ENCODE results near the gene SH3TC1. TPM values are rescaled to one million over a fixed set of nuclear protein-coding genes. Genes with fewer than 3 reads are reported as not detected.

The SH3TC1 gene
- total and polyA plus RNA-seq, 2 of the 8 experiments (the other 6 are each of a cell fraction or from before 2014, with no cell fraction given): 0.15 TPM; not detected in 1

GRCh38 chr4:8221476-8221875 lies 22.4 kb downstream of the SH3TC1 start:
- no peaks in the 10 kb centered on the region for H4K20me1 ChIP-seq (replicated peaks in 1 of 2; ENCODE audit: control insufficient read depth in 1 of 2, insufficient read depth in 2 of 2, low read length in 2 of 2)
- no peak overlapping the region for H3K4ac ChIP-seq (replicated peaks; ENCODE audit: insufficient read length, low read depth, low read length)
- H3K4me1 ChIP-seq (replicated peaks in 1 of 4; ENCODE audit: control insufficient read depth in 3 of 4, insufficient read depth in 4 of 4, low read length in 3 of 4): peaks cover 3 to 16% (median 9%) of the 10 kb centered on the region in 4 experiments
- H3K27ac ChIP-seq (ENCODE audit: low read depth, low read length): no peak overlapping the region
- no peak overlapping the region for H2AFZ ChIP-seq (ENCODE audit: low read length)
- ChIA-PET POLR2A (ENCODE audit: partially characterized antibody) (interaction anchor here (1.4 kb wide), 1 partner anchor 9 kb away, joined by 4 read pairs; no protein-coding TSS in a partner anchor), CTCF (ENCODE audit: partially characterized antibody) (interaction anchor here (0.9 to 1.4 kb wide), 6 partner anchors 9 to 45 kb away, joined by 3 to 7 read pairs (median 3); no protein-coding TSS in a partner anchor)
- H3K56ac ChIP-seq (replicated peaks; ENCODE audit: insufficient read length, low read depth, low read length): no peak overlapping the region
- H2BK12ac ChIP-seq (ENCODE audit: low read depth, low read length): no peak overlapping the region
- H3K79me2 ChIP-seq (ENCODE audit: control insufficient read depth in 1 of 2, insufficient read depth in 2 of 2, low read length in 2 of 2): no peaks in the 10 kb centered on the region
- H2AK5ac ChIP-seq (ENCODE audit: low read depth, low read length): no peak overlapping the region
- H2BK5ac ChIP-seq (ENCODE audit: low read depth, low read length): no peak overlapping the region
- H4K5ac ChIP-seq (ENCODE audit: insufficient read length, low read depth, low read length): no peak overlapping the region
- WGBS, 2 experiments (ENCODE audit: extremely low coverage in 1 of 2, insufficient coverage in 1 of 2, insufficient read length in 1 of 2, insufficient replicate concordance in 2 of 2, low coverage in 1 of 2, low lambda C conversion rate in 2 of 2, missing lambda C conversion rate in 1 of 2): 83% methylated on average over 5 of the region's 5 CpGs; no CpG with 5 or more reads in 1 of the 2 experiments
- H3K4me2 ChIP-seq (ENCODE audit: insufficient read depth in 1 of 2, low read depth in 2 of 2, low read length in 2 of 2): no peak overlapping the region
- no peak for DNase-seq (ENCODE audit: low read depth in 1 of 2, low spot score in 2 of 2)
- H2BK120ac ChIP-seq (replicated peaks; ENCODE audit: low read depth, low read length): no peak overlapping the region
- H3K27me3 ChIP-seq (replicated peaks in 1 of 4; ENCODE audit: control insufficient read depth in 3 of 4, extremely low read depth in 1 of 4, insufficient read depth in 3 of 4, low read length in 3 of 4): no peaks in the 10 kb centered on the region; a peak in 1 of 7 replicates
- no peak for TF ChIP-seq CHD1 (IDR thresholded peaks at IDR 0.05; ENCODE audit: low read depth, low read length)
- TF ChIP-seq SAP30 (IDR thresholded peaks at IDR 0.05; ENCODE audit: insufficient read depth, insufficient replicate concordance, low read length): no peak
- no peak for TF ChIP-seq CBX5 (IDR thresholded peaks at IDR 0.05; ENCODE audit: low read depth, low read length)
- no peak for TF ChIP-seq MAX (IDR thresholded peaks at IDR 0.05)
- TF ChIP-seq CEBPB (IDR thresholded peaks at IDR 0.05; ENCODE audit: low read depth, low read length): no peak
- no peak for TF ChIP-seq RBBP5 (IDR thresholded peaks at IDR 0.05; ENCODE audit: borderline replicate concordance, low read depth, low read length)
- TF ChIP-seq RAD21 (IDR thresholded peaks at IDR 0.05 in 1 of 2, conservative IDR thresholded peaks at IDR 0.05 in 1 of 2; ENCODE audit: low read depth in 2 of 2, low read length in 2 of 2): no peak
- no peak for TF ChIP-seq POLR2AphosphoS5 (IDR thresholded peaks at IDR 0.05; ENCODE audit: low read depth, low read length)
- TF ChIP-seq SIN3A (conservative IDR thresholded peaks at IDR 0.05 in 1 of 2, IDR thresholded peaks at IDR 0.05 in 1 of 2; ENCODE audit: low read depth in 1 of 2, low read length in 2 of 2): no peak
- TF ChIP-seq ASH2L (IDR thresholded peaks at IDR 0.05; ENCODE audit: low read length): no peak
- no peak for TF ChIP-seq HDAC2 (IDR thresholded peaks at IDR 0.05; ENCODE audit: borderline replicate concordance in 1 of 2, low read depth in 2 of 2, low read length in 2 of 2)
- H3K14ac ChIP-seq (ENCODE audit: insufficient read length): no peak overlapping the region
- H3K4me3 ChIP-seq (ENCODE audit: extremely low read depth in 1 of 4, insufficient read depth in 2 of 4, low read depth in 3 of 4, low read length in 4 of 4): no peak overlapping the region
- H3K9ac ChIP-seq (replicated peaks in 1 of 4; ENCODE audit: extremely low read depth in 1 of 4, low read depth in 3 of 4, low read length in 3 of 4): no peak overlapping the region
- H2BK20ac ChIP-seq (ENCODE audit: low read length): no peak overlapping the region
- no peak for FAIRE-seq
- H3K36me3 ChIP-seq (ENCODE audit: control insufficient read depth in 2 of 4, insufficient read depth in 4 of 4, low read length in 3 of 4): no peaks in the 10 kb centered on the region
- no peak overlapping the region for H3K23ac ChIP-seq (ENCODE audit: insufficient read length)
- H2BK15ac ChIP-seq (ENCODE audit: low read length): no peak overlapping the region
- no peaks in the 10 kb centered on the region for H3K23me2 ChIP-seq (ENCODE audit: low read depth, low read length)
- H4K8ac ChIP-seq (ENCODE audit: extremely low read depth, insufficient read depth, low read length): no peak overlapping the region
- no peak overlapping the region for H3K18ac ChIP-seq (ENCODE audit: extremely low read depth, low read length)
- no peaks in the 10 kb centered on the region for H3K79me1 ChIP-seq (ENCODE audit: low read depth, low read length)
- H4K91ac ChIP-seq (replicated peaks; ENCODE audit: insufficient read length, low read length): no peak overlapping the region
- no peaks in the 10 kb centered on the region for H3K9me3 ChIP-seq (ENCODE audit: insufficient read depth in 2 of 2, low read depth in 1 of 2, low read length in 1 of 2)
